GM10248 (cell line): ENCODE results near the gene GPR39.

Experiments
- CTCF ChIA-PET: fragments of 300-600 bp; sonication (Branson Sonifier 250); formaldehyde crosslinking; extraction: SDS; loops from one replicate; lab custom pipeline; 2021; ENCODE audit warnings: antibody characterized with exemption; lab: Yijun Ruan, JAX
- POLR2A ChIA-PET: fragments of 350-650 bp; sonication (Branson Sonifier 250); formaldehyde crosslinking; extraction: SDS; loops from one replicate; lab custom pipeline; 2020; ENCODE audit warnings: antibody characterized with exemption; lab: Yijun Ruan, JAX
- DNase-seq: peaks from one replicate; pipeline ENCODE4 v3.0.0; 2012; ENCODE audit errors: extremely low spot score
- CTCF ChIP-seq: IDR thresholded peaks from 2 replicates; pipeline ENCODE4 v1.5.1; 2012; ENCODE audit warnings: mild to moderate bottlenecking, low read depth; ENCODE audit errors: extremely low read depth, missing control alignments, control extremely low read depth

The GPR39 gene

GRCh38 chr2:132618734-132619133, 202.1 kb downstream of the GPR39 start:
- no peak for TF ChIP-seq CTCF
- ChIA-PET POLR2A (no interaction called here), CTCF (no interaction called here)
- no peak for DNase-seq

GRCh38 chr2:132620115-132620514, 203.5 kb downstream of the GPR39 start:
- CTCF ChIA-PET: no interaction called here
- POLR2A ChIA-PET: no interaction called here
- TF ChIP-seq CTCF: no peak
- no peak for DNase-seq

- no peak for TF ChIP-seq CTCF
- DNase-seq: no peak
- CTCF ChIA-PET: no interaction called here
- POLR2A ChIA-PET: no interaction called here
Measured at GRCh38 chr2:132621131-132621875, 204.7 kb downstream of the GPR39 start.

- CTCF ChIA-PET: interaction anchor here (1.6 kb wide), 1 partner anchor 13 kb away, joined by 4 read pairs; no protein-coding TSS in a partner anchor
- TF ChIP-seq CTCF: no peak
- POLR2A ChIA-PET: no interaction called here
- DNase-seq: no peak
Measured at GRCh38 chr2:132623096-132623839, 206.7 kb downstream of the GPR39 start.

GRCh38 chr2:132627536-132627935, 210.9 kb downstream of the GPR39 start:
- CTCF ChIA-PET: no interaction called here
- POLR2A ChIA-PET: no interaction called here

More at GRCh38 chr2:132627536-132627935, 210.9 kb downstream of the GPR39 start:
- no peak for DNase-seq
- no peak for TF ChIP-seq CTCF
